Right kidney (tissue), 9 donors: ENCODE data around the gene ARHGDIA.
"Not testable (repeated sequence)": the region's sequence is repeated elsewhere in the genome, so short reads cannot be mapped to it uniquely, and the experiment has no call there.

Experiments
- DNase-seq: peaks from one replicate; pipeline ENCODE4 v3.0.0-alpha.2; 2016
- long read RNA-seq, 8 donors: transcript quantifications; one replicate each; lab custom pipeline, GENCODE V29; 2026

ARHGDIA gene
- long read RNA-seq, donor 1, transcript ARHGDIA-207 (5 exons, 1,201 nt) = minor isoform, 5 of 53 reads
- long read RNA-seq, donor 1, transcript ARHGDIA-201 (6 exons, 1,906 nt) = major isoform, 36 of 53 reads
- long read RNA-seq, donor 1, partial matches to known transcripts = 0 of 53 reads
- long read RNA-seq, donor 1, other reads (novel, unspliced or antisense) = 0 of 53 reads
- long read RNA-seq, donor 2, transcript ARHGDIA-201 (6 exons, 1,906 nt) = major isoform, 30 of 37 reads
- long read RNA-seq, donor 2, partial matches to known transcripts = 0 of 37 reads
- long read RNA-seq, donor 2, other reads (novel, unspliced or antisense) = 0 of 37 reads
- long read RNA-seq, donor 3, transcript ARHGDIA-201 (6 exons, 1,906 nt) = major isoform, 20 of 30 reads
- long read RNA-seq, donor 3, partial matches to known transcripts = 0 of 30 reads
- long read RNA-seq, donor 3, other reads (novel, unspliced or antisense) = 0 of 30 reads
- long read RNA-seq, donor 4, transcript ARHGDIA-207 (5 exons, 1,201 nt) = minor isoform, 9 of 78 reads
- long read RNA-seq, donor 4, transcript ARHGDIA-201 (6 exons, 1,906 nt) = major isoform, 41 of 78 reads
- long read RNA-seq, donor 4, transcript ARHGDIA-214 (2 exons, 351 nt) = minor isoform, 5 of 78 reads
- long read RNA-seq, donor 4, partial matches to known transcripts = 13 of 78 reads
- long read RNA-seq, donor 4, other reads (novel, unspliced or antisense) = 0 of 78 reads
- long read RNA-seq, donor 5, transcript ARHGDIA-201 (6 exons, 1,906 nt) = major isoform, 42 of 53 reads
- long read RNA-seq, donor 5, partial matches to known transcripts = 0 of 53 reads
- long read RNA-seq, donor 5, other reads (novel, unspliced or antisense) = 0 of 53 reads
- long read RNA-seq, donor 6, transcript ARHGDIA-207 (5 exons, 1,201 nt) = minor isoform, 7 of 76 reads
- long read RNA-seq, donor 6, transcript ARHGDIA-201 (6 exons, 1,906 nt) = major isoform, 43 of 76 reads
- long read RNA-seq, donor 6, partial matches to known transcripts = 19 of 76 reads
- long read RNA-seq, donor 6, other reads (novel, unspliced or antisense) = 0 of 76 reads
- long read RNA-seq, donor 7 = 0 reads
- long read RNA-seq, donor 8, transcript ARHGDIA-207 (5 exons, 1,201 nt) = minor isoform, 8 of 55 reads
- long read RNA-seq, donor 8, transcript ARHGDIA-201 (6 exons, 1,906 nt) = major isoform, 41 of 55 reads
- long read RNA-seq, donor 8, partial matches to known transcripts = 0 of 55 reads
- long read RNA-seq, donor 8, other reads (novel, unspliced or antisense) = 0 of 55 reads

DNA sequence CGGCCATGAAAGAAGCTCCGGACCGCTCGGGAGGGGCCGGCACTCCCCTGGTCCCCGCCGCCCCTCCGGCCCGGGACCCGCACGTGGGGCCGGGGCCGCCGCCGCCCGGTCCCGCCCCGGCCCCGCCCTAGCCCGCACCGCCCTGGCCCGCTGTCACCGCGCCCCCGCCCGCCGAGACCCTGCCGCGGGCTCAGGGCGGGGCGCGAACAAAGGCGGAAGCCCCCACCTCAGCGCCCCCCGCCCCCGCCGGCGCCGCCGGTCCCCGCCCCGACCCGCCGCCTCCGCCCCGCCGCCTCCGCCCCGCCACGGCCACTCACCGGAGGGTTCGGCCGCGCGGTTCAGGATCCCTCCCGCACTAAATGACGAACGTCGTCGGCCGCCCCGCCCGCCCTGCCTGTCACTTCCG, at the start of gene ARHGDIA:
ARHGDIA (minus strand) TSS at position 357 of the 406 bp plus-strand sequence. CDS start 1,407 bp downstream, outside the sequence.
- no peak for DNase-seq

DNA sequence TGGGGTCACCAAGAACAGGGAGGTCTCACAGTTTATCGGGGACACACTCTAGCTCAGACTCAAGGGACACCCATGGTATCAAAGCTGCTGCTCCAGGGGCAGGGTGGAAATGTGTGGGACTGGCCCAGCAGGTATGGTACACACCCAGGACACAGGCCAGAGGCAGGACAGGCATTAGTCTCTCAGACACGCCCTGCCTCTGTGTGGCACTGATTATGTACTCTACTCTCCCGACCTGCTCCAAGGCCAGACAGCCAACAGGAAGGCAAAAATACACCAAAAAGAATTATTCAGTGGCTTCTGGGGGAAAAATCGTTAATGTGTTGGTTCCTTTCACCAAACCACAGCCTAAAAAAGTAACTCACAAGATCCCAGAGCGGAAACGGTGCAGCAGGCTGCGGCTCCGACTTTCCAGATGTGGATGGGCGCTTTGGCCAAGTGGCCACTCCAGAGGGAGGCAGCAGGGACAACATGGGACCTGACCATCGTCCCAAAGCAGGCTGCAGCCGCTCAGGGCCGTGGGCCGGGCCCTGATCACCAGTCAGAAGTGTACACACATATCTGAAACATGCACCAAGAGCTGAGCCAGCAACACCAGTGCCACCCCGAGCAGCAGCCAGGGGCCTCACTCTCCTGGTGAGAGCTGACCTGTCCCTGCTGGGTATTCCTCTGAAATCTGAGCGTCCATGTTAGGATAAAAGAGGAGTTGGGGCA, 47.9 kb upstream of the ARHGDIA start:
- no peak for DNase-seq

DNA sequence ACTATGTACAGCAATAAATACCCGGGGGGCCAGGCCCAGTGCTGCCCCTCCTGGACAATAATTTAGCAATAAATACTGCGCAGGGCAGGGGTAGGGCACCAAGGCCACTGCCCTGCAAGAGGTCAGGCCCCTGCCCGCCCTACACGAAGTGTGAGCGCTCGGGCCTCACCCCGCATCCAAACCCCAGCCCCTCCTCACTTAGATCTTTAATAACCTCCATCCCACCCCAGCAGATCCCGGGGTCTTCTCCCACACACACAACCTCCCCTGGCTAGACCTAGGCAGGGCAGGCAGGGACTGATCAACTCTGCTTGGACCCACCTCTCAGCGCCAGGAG, 47.2 kb upstream of the ARHGDIA start:
- not testable (repeated sequence) for DNase-seq

DNA sequence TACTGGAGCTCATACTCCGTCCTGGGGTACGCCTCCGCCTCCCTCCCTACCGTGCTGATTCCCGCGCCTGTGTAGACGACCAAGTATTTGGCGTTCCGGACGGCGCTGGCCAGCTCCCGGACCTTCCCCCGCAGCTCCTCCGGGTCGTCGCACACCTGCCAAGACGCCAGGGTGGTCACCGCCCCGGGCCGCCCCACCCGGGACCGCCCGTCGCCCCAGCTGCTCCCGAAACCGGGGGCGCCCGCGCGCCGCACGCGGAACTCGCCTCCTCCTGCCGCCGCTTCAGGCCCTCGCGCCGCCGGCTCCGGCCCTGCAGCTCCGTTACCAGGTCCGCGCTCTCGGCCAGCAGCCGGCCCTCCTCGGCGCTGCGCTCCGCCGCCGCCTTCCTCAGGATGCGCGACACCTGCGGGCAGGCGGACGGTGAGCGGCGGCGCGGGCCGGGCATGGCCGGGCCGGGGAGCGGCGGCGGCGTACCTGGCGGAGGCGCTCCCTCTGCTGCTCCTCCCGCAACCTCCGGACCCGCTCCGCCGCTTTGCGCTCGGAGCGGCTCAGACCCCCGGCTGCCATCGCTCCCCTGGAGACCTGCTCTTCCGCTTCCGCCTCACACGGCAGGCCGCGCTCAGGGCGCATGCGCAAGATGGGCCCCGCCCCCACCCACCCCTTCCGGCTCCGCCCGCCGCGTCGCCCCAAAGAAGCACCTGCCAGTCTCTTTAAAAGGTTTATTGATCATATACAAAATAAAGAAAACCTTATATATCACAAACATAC, 46.6 kb upstream of the ARHGDIA start, which contains the start of gene SIRT7:
SIRT7 (minus strand) TSS at position 612 of the 768 bp plus-strand sequence; CDS start at position 567, 45 bp downstream.
- DNase-seq = peak; percentile 80

DNA sequence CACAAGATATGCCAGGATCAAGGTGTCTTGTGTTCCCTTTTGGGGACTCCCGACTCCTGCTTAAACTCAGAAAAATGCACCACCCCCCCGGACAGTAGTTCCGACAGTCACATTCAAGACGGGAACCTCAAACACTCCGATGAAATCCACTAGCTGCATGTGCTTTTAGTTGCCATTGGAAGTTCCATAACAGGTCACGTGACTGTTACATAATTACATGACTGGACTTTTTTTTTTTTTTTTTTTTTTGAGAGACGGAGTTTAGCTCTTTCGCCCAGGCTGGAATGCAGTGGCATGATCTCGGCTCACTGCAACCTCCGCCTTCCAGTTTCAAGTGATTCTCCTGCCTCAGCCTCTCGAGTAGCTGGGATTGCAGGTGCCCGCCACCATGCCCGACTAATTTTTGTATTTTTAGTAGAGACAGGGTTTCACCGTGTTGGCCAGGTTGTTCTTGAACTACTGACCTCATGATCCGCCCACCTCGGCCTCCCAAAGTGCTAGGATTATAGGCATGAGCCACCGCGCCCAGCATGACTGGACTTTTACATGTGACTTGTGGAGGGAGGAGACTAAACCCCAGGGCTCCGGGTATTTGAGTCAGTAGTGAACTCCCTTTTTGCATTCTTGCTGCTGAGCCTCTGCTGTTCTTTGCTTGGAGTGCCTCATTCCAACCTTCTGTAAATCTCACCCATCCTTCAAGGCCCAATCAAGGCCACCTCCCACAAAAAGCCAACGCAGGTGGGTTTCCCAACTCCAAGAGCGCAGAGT, 45.3 kb upstream of the ARHGDIA start:
- DNase-seq = no peak

DNA sequence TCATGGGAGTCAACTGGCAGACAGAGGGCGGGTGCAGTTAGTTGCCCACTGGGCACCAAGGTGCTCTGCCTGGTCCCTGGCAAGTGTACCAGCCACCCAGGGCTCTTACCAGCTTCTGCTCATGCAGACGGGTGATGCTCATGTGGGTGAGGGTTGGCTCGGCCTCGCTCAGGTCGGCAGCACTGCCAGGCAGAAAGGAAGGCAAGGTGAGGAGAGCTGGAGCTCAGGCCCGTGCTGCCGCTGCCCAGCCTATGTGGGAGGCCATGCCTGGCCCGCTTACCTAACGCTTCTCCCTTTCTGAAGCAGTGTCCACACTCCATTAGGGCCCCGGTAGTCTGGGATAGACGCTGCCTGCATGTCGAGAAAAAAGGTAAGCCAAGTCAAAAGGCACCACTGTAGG, 44.2 kb upstream of the ARHGDIA start:
- no peak for DNase-seq

DNA sequence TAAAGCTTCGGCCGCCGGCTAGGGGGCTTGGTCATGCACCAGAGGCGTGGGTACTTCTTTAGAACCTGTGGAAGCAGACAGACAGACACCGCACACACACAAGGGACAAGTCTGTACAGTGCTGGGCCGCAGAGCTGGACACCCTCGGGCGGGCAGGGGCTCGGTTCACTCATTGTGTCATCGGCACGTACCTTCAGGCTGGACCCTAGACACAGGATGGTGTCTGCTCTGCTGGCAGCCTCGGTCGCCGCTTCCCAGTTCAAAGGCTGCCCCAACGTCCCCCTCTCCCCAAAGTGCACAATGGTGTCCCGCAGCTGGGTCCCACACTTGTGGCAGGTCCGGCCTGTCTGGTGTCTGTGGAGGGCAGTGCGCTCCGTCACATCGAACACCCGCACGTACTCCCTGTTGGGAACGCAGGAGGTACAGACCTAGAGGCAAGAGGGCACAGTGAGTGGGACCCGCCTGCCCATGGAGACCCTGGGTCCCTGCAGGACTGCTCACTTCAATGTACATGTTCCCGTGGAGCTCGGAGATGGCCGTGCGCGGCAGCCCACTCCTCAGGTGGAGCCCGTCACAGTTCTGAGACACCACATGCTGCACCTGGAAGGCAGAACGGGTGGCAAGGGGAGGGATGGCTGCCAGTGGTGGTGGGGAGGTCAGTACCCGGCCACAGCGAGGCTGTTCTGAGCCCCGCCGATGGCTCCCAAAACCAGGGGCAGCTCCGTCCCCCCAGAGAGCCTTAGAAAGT, 43.1 kb upstream of the ARHGDIA start:
- DNase-seq = no peak

DNA sequence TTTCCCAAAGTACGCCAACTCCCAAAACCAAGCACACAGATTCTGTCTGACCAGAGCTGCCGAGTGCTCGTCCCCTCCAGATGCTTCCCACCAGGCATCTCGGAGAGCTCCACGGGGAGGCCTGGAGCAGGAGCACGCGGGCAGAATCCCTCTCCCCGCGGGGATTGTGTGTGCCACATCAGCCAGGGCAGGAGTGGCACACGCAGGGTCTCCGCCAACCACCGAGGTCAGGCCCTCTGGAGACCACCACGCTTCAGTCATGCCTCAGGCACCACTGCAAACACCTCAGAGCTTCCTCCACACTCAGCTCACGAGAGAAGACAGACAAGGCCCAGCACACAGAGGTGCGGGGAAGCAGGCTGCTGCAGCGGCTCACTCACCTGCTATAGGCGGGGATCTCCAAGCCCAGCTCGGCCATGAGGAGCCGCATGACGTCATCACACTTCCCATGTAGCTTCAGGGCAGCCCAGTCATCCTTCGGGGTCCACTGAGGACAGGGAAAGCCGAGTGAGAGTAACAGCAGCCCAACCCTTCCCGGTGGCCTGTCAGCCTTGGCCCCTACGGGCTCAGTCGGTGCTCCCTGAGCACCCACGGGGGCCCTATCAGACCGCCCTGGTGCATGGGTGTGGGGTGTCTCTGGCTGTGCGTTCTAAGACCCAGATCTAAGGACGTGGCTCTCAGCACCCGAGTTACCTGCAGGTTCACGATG, 42.4 kb upstream of the ARHGDIA start:
- no peak for DNase-seq

DNA sequence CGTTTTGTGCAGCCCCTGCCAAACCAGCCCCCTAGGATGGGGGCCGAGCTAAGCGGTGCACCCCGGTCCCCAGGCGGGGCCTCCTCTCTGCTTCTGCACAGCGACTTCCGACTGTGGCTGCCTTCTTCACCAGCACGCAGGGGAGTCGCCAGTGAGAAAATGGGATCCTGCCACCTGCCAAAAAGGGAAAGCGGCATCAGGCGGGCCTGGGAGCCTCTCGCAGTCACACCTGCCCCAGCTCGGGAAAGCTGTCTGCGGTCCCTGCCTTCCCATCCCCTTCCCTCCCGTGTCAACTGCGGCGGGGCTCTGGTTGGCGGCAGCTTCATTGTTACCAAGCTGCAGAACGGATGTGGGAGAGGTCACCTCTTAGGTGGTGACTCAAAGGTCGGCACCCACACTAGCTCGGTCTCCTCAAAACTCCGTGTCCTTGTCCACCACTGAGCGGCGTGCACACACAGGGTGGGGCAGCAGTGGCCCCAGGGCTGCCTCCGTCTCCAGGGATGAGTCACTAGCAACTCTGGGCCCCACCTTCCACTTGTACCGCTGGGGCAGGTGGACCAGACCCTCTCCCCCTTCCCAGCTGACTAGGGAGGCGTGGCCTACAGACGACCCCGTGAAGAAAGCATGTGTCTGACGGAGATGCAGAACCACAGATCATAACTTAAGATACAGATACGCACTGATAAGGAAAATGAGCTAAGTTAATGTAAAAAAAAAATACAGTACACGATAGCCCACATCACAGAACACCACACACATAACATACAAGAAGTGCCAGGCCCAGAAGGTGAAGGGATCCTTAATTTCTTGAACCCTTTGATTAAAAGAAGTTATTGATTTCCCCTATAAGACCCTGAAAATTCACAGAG, 41.5 kb upstream of the ARHGDIA start:
- no peak for DNase-seq

DNA sequence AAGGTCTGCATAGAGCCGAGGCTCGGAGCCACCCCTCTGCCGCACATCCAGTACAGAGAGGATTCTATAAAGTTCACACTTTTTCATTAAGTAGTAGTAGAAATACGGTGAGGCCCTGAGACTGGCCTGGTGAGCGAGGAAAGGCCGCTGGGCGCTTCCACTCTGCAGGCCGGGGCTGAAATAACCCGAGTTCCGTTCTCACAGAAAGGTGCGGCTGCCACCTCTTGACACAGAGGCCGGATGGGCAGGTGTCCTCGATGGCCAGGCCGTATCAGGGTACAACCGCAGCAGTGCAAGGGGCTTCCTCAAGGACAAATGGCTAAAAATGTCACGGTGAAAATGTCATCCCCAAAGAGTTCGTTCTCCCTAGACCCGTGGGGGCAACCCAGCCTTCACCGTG, 40.8 kb upstream of the ARHGDIA start:
- DNase-seq = no peak

DNA sequence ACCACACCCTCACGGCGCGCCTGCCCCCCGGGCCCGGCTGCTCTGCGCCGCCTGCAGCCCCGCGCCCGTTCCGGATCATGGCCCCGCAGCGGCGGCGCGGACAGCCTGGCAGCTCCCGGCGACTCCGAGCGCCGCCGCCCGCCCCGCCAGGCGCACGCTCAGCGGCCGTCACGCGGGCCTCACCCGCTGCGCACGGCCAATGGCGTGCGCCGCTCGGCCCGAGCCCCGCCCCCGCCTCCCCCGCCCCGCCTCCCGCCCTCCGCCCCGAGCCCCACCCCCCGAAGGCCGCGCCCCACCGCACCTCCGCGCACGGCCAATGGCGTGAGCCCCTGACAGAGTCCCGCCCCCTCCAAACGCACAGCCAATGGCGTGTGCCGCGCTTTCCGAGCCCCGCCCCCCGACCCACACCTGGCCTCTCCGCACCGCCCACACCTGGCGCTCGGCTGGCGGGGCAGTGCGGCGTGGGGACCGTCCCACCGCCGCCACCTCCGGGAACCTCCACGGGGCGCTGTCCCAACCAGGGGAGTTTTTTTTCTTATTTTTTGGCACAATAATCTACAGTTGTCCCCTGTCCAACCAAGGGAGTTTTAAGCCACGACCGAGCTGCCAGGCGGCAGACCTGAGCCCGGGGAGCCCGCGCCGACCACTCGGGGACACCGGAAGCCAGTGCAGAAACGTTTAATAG, 40.3 kb upstream of the ARHGDIA start, which contains the start of gene PCYT2:
PCYT2 (minus strand) TSS at position 123 of the 685 bp plus-strand sequence; CDS start at position 79, 44 bp downstream.
- DNase-seq = peak; percentile 80

DNA sequence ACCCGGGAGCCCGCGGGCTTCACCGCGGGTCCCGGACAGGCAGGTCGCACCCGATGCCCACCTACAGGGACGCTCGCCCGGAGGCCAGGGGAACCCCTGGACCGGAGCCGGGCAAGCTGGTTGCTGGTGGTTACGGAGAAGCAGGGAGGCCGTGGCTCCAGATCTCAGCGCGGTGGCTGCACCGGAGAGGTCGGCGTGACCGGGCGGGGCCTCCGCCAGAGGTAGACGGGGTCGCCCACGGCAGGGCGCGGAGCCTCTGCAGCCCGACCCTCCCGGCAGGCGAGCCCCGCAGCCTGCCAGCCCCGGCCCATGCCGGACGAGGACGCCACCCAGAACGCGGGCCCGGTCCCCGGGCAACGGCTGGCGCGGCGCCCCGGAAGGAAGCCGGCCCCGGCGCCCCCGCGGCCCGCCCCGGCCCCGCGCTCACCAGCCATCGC, 39.7 kb upstream of the ARHGDIA start:
- DNase-seq = peak; percentile 61

DNA sequence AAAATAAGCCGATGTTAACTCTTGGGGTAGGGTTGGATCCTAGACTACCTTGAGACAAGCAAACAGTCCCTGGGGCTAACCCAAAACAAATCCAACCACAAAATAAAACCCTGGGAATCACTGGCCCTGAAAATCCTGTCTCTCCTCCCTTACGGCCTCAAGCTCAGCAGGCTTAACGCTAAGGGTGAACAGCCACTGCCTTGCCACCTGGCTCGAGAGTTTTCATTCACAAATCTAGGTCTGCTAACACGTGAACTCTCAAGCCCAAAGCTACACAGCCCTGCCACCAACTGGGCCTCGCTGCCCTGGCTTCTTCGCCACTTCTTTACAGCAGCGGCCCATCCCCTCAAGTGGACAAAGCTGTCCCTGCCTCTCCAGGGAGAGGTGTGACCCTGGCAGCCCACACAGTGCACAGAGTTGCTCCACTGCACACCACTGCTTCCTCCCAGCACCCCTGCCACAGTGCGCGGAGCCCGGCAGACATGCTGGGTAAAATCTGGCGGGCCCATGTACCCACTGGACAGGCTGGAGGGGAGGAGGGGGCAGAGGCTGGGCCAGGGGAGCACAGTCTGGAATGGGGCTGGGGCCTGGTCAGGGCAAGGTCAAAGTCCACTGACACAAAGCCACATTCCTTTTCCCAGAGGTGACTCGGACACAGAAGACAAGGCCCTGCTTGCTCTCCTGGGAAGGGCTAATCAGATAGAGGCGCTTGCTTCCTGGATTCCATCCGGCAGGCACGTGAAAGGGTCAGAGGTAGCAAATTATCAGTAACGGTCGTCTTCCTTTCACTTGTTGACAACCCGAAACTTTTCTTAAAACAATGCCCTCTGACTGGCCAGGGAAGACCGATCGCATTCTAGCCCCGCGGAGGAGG, 39.1 kb upstream of the ARHGDIA start:
- peak; percentile 15 for DNase-seq

DNA sequence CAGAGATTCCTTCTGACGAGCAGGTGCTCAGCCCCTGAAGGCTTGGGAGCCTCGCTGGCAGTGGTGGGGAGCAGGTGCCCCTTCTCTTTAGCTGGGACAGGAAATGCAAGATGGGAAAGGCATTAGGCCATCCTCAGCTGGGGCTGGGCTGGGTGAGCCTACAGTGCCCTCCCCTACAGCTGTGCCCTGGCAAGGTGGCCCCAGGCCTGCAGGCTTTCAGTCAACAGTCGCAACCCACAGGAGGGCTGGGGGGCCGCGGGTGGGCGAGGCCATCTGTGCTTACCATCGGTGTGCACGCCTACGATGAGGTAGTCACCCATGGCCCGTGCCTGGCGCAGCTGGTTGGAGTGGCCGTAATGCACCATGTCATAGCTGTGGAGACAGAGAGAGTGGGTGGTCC, 38.1 kb upstream of the ARHGDIA start:
- no peak for DNase-seq

DNA sequence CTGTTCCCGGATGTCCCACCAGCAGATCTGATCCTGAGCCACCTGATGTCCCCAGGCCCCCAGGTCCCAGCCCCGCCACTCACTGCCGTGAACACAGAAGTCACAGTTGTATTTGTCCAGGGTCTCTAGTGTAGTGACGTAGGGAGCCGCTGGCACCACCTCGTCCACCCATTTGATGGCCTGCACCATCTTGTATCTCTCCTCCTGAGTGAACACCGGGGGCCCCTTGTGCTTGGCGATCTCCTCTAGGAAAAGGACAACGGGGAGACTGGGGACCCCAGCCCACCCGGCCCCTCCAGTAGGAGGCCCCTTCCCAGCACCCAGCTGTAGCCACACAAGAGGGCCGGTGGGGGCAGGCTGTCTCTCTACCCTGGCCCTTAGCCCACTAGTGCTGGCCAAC, 37.7 kb upstream of the ARHGDIA start:
- no peak for DNase-seq
